ENCODE data around the gene TFDP1.

Gene TFDP1

DNA sequence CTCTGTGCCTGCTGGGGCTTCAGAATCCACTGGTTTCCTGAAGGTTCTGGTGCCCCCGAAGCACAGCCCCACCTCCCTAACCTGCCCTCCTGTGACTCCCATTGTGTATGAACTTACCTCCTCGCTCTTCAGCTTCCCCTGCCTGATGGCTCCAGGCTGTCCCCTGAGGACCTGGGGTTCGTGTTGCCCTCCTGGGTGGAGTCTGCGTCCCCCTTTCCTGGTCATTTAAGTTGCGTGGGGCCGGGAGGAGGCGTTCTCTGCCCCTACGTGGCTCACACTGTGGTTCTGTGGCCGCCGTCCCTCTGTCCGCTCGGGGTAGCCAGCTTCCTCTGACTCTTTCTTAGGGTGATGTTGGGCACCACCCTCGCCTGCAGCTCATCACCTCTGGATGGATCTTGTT is 13.9 kb downstream of the TFDP1 start:
- DNase-seq (ENCODE audit: low read depth) = no peak

DNA sequence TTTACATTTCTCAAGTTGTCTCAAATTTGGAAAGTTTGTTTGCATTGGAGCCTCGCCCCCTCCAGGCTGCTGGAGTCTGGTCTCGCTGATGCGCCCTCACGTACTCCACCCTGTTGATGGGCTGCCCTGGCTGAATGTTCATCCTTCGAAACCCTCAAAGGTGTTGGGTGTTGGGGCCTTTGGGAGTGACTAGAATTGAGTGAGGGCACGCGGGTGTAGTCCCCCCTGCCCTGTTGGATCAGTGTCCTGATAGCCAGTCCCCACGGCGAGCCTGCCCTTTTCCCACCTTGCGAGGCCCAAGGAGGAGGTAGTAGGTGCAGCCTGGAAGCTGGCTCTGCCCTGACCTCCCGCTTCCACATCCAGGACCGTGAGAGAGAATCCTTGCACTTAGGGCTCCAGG is 14.8 kb downstream of the TFDP1 start:
- DNase-seq (ENCODE audit: low read depth) = no peak

- no peak for DNase-seq (ENCODE audit: low read depth)
Measured at GRCh38 chr13:113601166-113602070, 16.9 kb downstream of the TFDP1 start.

GRCh38 chr13:113602291-113602988 is 17.9 kb downstream of the TFDP1 start:
- no peak for DNase-seq (ENCODE audit: low read depth)

DNA sequence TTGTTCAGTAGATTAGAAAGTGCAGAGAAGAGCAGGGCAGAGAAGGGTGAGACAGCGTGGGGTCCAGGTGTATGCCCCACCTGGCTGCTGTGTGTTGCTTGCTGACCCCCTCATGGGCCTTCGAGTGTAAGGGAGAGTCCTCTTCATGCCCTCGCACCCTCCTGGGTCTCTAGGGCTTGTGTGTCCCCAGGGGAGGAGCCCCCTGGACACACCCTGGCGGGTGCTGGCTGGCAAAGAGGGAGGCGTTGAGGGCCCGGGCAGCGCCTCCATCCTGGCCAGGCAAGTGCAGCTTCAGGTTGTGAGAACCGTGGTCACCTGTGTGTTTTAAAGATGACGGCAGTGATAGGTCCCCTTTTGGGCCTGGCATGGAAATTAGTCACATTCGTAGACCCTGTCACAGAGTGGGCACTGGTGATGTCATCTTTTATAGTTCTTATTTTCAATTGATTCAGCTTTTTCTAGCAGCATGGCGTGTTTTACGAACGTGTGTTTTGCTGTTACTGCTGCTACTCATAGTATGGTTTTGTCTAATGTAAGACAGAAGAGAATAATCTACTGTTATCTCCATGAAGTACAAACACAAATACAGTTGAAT is 18.7 kb downstream of the TFDP1 start:
- no peak for DNase-seq (ENCODE audit: low read depth)

DNA sequence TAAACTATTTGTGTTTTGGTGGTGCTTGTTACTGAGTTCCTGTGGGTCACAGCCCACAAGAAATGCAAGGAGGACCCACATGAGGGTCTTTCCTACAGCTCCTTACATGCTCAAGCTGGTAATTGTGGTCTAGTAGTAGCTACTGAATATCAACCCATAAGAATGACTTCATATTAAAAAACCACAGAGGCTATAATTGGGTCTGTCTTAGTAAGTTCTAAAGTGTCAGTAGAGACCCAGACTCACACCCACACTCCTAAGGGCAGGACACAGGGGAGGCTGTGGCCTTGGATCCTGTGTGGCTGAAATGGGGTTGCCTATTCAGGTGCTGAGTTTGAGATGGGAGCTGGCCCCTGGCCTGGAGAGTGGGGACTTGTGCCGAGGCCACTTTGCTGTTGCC is 19.6 kb downstream of the TFDP1 start:
- no peak for DNase-seq (ENCODE audit: low read depth)

GRCh38 chr13:113605461-113605860 is 20.9 kb downstream of the TFDP1 start:
- no peak for DNase-seq (ENCODE audit: low read depth)

GRCh38 chr13:113605866-113606438 is 21.4 kb downstream of the TFDP1 start:
- DNase-seq (ENCODE audit: low read depth) = no peak

GRCh38 chr13:113607056-113607888 is 22.7 kb downstream of the TFDP1 start:
- no peak for DNase-seq (ENCODE audit: low read depth)

DNA sequence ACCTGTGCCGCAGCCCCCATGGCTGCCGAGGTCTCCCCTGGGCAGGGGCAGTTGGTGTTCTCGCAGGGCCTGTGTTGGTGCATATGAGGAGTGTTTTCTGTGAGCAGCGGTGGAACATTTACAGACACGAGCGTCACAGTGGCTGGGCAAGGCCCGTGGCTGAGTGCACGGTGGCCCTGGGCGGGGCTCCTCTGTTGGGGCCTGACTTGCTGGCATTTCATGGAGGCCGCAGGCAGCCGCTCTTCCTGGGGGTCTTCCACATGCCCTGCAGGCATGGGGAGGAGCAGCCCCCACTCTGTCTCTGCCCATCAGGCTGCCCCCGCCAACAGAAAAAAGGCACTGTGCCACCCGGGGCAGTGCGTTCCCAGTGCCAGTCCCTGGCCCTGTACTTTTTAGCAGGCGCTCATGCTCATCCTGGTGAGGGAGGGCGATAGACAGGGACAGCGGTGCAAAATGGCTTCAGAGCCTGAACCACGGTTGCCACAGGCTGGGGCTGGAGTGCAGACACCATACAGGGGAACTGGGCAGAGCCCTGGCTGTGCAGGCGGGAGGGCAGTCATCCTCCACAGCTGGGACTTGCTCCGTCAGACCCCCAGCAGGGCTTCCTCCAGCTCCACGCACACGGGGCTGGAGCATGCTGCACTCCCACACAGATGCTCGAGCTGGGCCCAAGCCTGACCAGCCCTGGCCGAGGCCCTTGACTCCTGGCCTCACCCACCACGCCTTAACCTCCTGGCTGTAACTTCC is 23.5 kb downstream of the TFDP1 start:
- no peak for DNase-seq (ENCODE audit: low read depth)

- DNase-seq (ENCODE audit: low read depth) = no peak
Measured at GRCh38 chr13:113608967-113609533, 24.5 kb downstream of the TFDP1 start.

DNA sequence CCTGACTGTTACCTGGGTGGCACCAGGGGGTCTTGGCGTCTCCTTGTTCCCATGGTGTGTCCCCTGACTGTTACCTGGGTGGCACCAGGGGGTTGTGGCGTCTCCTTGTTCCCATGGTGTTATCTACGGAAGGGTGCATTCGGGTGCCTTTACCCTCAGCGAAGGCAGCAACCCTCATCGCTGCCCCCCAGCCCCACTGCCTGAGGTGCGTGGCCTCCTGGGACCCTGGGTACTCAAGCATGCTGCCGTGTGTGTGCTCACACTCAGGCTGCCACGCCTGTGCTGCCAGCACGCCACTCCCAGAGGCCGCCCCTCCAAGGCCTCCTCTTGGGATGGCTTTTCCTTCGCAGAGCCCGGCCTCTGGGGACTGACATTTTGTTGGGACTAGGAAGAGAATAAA is 25.1 kb downstream of the TFDP1 start:
- DNase-seq (ENCODE audit: low read depth) = no peak

- DNase-seq (ENCODE audit: low read depth) = no peak
Measured at GRCh38 chr13:113610266-113610665, 25.7 kb downstream of the TFDP1 start.

GRCh38 chr13:113611996-113612395 is 27.4 kb downstream of the TFDP1 start:
- DNase-seq (ENCODE audit: low read depth) = no peak

DNA sequence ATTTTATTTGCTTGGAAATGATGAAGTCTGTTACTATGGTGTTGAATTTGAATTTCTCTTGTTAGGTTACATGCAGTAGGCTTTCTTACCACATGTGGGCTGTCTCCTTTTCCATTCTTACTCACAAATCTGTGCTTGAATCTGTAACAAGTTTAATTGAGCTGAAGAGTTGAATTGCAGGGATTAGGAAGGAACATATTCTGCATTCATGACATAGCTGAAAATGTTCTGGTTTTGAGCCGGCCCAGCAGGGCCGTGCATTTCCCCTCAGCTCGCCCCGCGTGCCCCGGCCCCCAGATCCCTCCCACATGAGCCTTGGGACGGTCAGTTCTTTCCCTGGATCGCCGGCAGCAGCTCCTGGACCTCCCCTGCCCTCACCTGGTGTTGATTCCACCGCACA is 28.1 kb downstream of the TFDP1 start:
- DNase-seq (ENCODE audit: low read depth) = no peak

DNA sequence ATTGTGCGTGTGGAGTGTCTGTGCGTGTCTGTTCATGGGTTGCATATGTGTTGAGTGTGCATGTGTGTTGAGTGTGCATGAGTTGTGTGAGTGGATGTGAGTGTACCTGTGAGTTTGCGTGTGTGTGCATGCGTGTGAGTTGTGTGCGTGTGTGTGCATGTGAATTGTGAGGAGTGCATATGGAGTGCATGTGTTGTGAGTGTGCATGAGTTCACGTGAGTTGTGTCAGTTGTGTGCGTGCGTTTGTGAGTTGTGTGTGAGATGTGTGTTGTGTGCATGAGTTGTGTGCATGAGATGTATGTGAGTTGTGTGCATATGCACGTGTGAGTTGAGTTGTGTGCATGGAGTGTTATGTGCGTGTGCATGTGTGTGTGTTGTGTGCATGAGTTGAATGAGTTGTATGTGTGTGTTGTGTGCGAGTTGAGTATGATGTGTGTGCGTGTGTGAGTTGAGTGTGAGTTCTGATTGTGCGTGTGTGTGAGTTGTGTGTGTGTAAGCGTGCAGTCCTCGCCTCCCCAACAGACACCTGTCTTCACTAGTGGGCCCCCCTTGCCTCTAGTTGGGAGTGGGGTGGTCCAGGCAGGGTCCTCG is 29.3 kb downstream of the TFDP1 start:
- no peak for DNase-seq (ENCODE audit: low read depth)

- no peak for DNase-seq (ENCODE audit: low read depth)
Measured at GRCh38 chr13:113616281-113616906, 31.8 kb downstream of the TFDP1 start.

GRCh38 chr13:113616991-113617749 is 32.6 kb downstream of the TFDP1 start:
- DNase-seq (ENCODE audit: low read depth) = no peak

- DNase-seq (ENCODE audit: low read depth) = no peak
Measured at GRCh38 chr13:113617961-113618360, 33.4 kb downstream of the TFDP1 start.

All from EH (cell line).